GM12892 (cell line): Measurements from ENCODE around the gene UNC5A.

Experiments used
- POLR2A ChIP-seq: IDR thresholded peaks from 2 replicates; pipeline ENCODE4 v1.6.1; 2011; ENCODE audit warnings: low read depth, low read length, control low read depth
- POLR2AphosphoS5 ChIP-seq: IDR thresholded peaks from 2 replicates; pipeline ENCODE4 v1.6.1; 2011; ENCODE audit warnings: low read depth, low read length, control low read depth

GRCh38 chr5:176771102-176771845 lies 39.1 kb upstream of the UNC5A start:
- TF ChIP-seq POLR2AphosphoS5 (no peak), POLR2A (no peak)
